Mucosa of descending colon (tissue), 3 donors: ENCODE measurements around the gene PHOSPHO1. TPM values are rescaled to one million over a fixed set of nuclear protein-coding genes. Genes with fewer than 3 reads are reported as not detected.
"Not testable (repeated sequence)": the region's sequence is repeated elsewhere in the genome, so short reads cannot be mapped to it uniquely, and the experiment has no call there.

ENCODE experiments used
- ATAC-seq: fragments of 200-7000 bp; cut with Tn5 transposase; one replicate; pipeline ENCODE4 v1.9.1; 2020; ENCODE audit warnings: mild to moderate bottlenecking, moderate library complexity
- DNase-seq, 3 donors: peaks; one replicate each; pipeline ENCODE4 v3.0.0-alpha.2; 2020
- H3K36me3 ChIP-seq: fragments of 200-600 bp; one replicate; pipeline ENCODE4 v1.8.0; 2021; ENCODE audit warnings: low read depth, mild to moderate bottlenecking
- H3K4me1 ChIP-seq: fragments of 200-600 bp; one replicate; pipeline ENCODE4 v1.8.0; 2021; ENCODE audit warnings: low read depth, mild to moderate bottlenecking
- H3K4me3 ChIP-seq: fragments of 200-600 bp; one replicate; pipeline ENCODE4 v1.8.0; 2021; ENCODE audit warnings: mild to moderate bottlenecking
- H3K9me3 ChIP-seq: fragments of 200-600 bp; one replicate; pipeline ENCODE4 v1.8.0; 2021; ENCODE audit warnings: mild to moderate bottlenecking
- CTCF ChIP-seq: fragments of 200-600 bp; IDR thresholded peaks from one replicate; pipeline ENCODE4 v1.8.0; 2022; ENCODE audit warnings: antibody characterized with exemption, mild to moderate bottlenecking
- intact Hi-C, 2 donors: fragments of 100-400 bp; cut with DNase I in 1 of 2; cut with micrococcal nuclease in 1 of 2; formaldehyde crosslinking; loops; one replicate each; pipeline versions ENCODE4 v1.11.0 to v1.11.1; 2022; cut with DNase I, micrococcal nuclease
- long read RNA-seq, 2 donors: library from polyadenylated mRNA; unstranded; transcript quantifications; one replicate each; pipeline ENCODE4 v2.0.0, GENCODE V29; 2019 to 2021
- total RNA-seq, 3 donors: library from RNA; stranded (reverse); fragmentation: NEBNext Ultra II Directional in 2 of 3; extraction: Animal tissue kit (Norgen Biotek cat#: 25700) in 2 of 3; gene quantifications; one replicate each; pipeline versions ENCODE4 v1.2.1 to v1.2.4, GENCODE V29; 2021 to 2023
- donor health status: DM: no; HTN: no; CAD: no; lungs with moderate emphysema.
- donor health status: DM: no; HTN: no; CAD: no.
- donor health status: DM: no; HTN: yes; CAD: no.

Gene PHOSPHO1, protein sequence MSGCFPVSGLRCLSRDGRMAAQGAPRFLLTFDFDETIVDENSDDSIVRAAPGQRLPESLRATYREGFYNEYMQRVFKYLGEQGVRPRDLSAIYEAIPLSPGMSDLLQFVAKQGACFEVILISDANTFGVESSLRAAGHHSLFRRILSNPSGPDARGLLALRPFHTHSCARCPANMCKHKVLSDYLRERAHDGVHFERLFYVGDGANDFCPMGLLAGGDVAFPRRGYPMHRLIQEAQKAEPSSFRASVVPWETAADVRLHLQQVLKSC
- under 1 TPM in 1 of 3 donors, not detected in 2; 0.25 TPM for total RNA-seq
- long read RNA-seq, donor 1: 0 reads
- long read RNA-seq, donor 2: 0 reads

- intact Hi-C loops: loop anchor here in 1 of 2 donors (10.0 kb wide), 1 partner anchor 46 kb away; no protein-coding TSS in a partner anchor
- H3K4me3 ChIP-seq: no peak within 1 kb of the TSS
- ATAC-seq (peak; percentile 91), DNase-seq (peak; percentile 85 to 90 (median 89))
- TF ChIP-seq CTCF: no peak
- H3K36me3 ChIP-seq: no peaks in the 10 kb centered on the region
- peaks cover 17% of the 10 kb centered on the region for H3K4me1 ChIP-seq
- H3K9me3 ChIP-seq: no peaks in the 10 kb centered on the region
These were observed at the start of gene PHOSPHO1 for GRCh38 chr17:49230636-49231562. Gene PHOSPHO1, minus strand, starts transcription at chr17:49230787. Its CDS starts 4,096 bp downstream, at chr17:49226691.

GRCh38 chr17:49280061-49280460 lies 49.5 kb upstream of the PHOSPHO1 start:
- no peaks in the 10 kb centered on the region for H3K9me3 ChIP-seq
- no peak overlapping the region for H3K4me3 ChIP-seq
- H3K4me1 ChIP-seq: no peaks in the 10 kb centered on the region
- no peak for TF ChIP-seq CTCF
- H3K36me3 ChIP-seq: no peaks in the 10 kb centered on the region
- no peak for ATAC-seq
- intact Hi-C loops: no loop called here
- DNase-seq: no peak

DNA sequence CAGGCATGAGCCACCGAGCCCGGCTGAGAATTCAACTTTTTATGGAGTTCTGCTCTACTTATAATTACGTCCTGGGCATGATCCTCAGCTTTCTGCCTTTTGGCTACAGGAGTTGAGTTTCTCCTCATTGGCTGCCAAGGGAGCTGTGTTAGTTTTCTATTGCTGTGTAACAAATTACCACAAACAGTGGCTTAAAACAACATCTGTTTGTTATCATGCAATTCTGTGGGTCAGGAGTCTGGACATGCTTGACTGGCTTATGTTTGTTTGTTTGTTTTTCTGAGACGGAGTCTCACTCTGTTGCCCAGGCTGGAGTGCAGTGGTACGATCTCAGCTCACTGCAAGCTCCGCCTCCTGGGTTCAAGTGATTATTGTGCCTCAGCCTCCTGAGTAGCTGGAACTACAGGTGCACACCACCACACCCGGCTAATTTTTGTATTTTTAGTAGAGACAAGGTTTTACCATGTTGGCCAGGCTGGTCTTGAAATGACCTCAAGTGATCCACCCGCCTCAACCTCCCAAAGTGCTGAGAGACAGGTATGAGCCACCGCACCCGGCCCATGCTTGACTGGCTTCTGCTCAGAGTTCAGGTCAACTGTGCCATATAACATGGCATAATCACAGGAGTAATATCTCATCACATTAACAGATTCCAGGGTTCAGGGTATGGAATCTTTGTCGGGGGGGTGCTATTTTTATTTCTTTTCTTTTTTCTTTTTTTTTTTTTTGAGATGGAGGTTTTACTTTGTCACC lies 48.9 kb upstream of the PHOSPHO1 start:
- ATAC-seq, H3K36me3 ChIP-seq, H3K4me1 ChIP-seq, DNase-seq, intact Hi-C loops, H3K4me3 ChIP-seq, H3K9me3 ChIP-seq: not testable (repeated sequence)

DNA sequence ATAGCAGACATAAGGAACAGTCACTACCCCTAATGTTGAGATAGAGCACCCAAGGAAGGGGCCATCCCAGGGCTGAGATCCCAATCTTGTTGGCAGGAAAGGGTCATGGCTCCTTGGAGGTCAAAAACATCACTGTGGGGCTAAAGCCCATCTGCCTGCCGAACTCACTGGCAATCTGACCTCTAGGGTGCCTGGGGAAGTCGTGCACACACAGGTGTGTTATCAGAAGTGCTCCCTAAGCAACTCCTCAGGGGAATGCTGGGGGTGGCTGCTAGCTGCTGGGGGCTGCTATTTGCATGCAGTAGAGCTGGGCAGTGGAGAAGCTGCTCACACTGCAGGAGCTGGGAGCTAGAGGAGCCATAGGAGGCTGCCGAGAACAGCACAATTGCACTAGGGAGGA lies 47.5 kb upstream of the PHOSPHO1 start:
- ATAC-seq: no peak
- H3K4me3 ChIP-seq: no peak overlapping the region
- H3K4me1 ChIP-seq: no peaks in the 10 kb centered on the region
- H3K36me3 ChIP-seq: no peaks in the 10 kb centered on the region
- TF ChIP-seq CTCF: no peak
- H3K9me3 ChIP-seq: no peaks in the 10 kb centered on the region
- no peak for DNase-seq
- intact Hi-C loops: no loop called here

- no peak for TF ChIP-seq CTCF
- no peaks in the 10 kb centered on the region for H3K4me1 ChIP-seq
- no peaks in the 10 kb centered on the region for H3K36me3 ChIP-seq
- ATAC-seq (no peak), DNase-seq (no peak)
- intact Hi-C loops: no loop called here
- no peak overlapping the region for H3K4me3 ChIP-seq
- no peaks in the 10 kb centered on the region for H3K9me3 ChIP-seq
These were observed 47.1 kb upstream of the PHOSPHO1 start for GRCh38 chr17:49277638-49278037.

DNA sequence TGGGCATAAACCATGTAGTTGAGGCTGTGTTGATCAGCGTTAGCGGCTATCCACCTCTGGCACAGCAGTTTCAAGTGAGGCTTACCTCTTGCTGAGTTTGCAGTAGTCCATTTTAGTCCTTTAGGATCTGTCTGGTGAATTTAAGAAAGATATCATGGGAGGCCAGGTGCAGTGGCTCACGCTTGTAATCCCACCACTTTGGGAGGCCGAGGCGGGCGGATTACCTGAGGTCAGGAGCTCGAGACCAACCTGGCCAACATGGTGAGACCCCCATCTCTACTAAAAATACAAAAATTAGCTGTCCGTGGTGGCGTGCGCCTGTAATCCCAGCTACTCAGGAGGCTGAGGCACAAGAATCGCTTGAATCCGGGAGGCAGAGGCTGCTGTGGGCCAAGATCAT lies 45.4 kb upstream of the PHOSPHO1 start:
- H3K4me3 ChIP-seq, DNase-seq, H3K36me3 ChIP-seq, intact Hi-C loops, H3K9me3 ChIP-seq, H3K4me1 ChIP-seq, ATAC-seq: not testable (repeated sequence)
